ENCODE results near the gene LITAF.

Gene LITAF

DNA sequence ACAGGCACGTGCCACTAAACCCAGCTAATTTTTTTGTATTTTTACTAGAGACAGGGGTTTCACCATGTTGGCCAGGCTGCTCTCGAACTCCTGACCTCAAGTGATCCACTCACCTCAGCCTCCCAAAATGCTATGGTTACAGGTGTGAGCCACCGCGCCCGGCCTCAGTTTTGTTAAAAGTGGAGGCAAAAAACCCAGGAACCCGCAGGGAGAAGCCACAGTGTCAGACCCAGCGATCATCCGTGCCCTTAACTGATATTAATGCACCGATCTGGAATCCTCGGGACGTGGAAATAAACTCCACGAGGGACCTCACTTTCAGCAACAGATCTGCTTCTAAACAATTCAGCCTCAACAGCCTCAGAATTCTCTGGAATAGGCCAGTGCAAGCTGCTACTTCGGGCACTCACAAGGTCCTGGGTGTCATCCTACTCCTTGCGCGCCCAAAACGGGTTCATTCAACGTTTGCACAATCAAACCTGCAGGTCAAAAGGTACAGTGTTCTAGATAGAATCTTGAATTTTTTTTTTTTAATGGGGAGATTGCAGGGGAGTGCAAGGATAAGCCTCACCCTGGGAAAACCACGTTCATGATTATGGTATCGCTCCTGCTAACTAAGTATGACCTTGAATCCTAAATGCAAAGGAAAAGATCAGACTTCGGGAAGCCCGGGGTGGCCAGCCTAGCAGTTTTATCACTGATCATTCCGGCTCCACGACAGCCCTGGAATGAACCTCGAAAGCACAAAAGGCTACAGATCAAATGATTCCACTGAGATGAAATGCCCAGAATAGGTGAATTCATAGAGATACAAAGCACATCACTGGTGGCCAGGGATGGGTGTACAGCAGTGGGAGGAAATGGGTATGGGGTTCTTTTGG, 22.4 kb downstream of the LITAF start:
- TF ChIP-seq CTCF (IDR thresholded peaks at IDR 0.05; ENCODE audit: insufficient read depth, low read depth, low read length, missing control alignments) = no peak

GRCh38 chr16:11563493-11564040, 23.2 kb downstream of the LITAF start:
- H3K4me3 ChIP-seq (ENCODE audit: low read length) = no peak overlapping the region
- no peak for DNase-seq (ENCODE audit: low read depth)
- no peak for TF ChIP-seq CTCF (IDR thresholded peaks at IDR 0.05; ENCODE audit: insufficient read depth, low read depth, low read length, missing control alignments)

More for the DNA sequence above, 22.4 kb downstream of the LITAF start:
- no peak overlapping the region for H3K4me3 ChIP-seq (ENCODE audit: low read length)
- DNase-seq (ENCODE audit: low read depth) = no peak

DNA sequence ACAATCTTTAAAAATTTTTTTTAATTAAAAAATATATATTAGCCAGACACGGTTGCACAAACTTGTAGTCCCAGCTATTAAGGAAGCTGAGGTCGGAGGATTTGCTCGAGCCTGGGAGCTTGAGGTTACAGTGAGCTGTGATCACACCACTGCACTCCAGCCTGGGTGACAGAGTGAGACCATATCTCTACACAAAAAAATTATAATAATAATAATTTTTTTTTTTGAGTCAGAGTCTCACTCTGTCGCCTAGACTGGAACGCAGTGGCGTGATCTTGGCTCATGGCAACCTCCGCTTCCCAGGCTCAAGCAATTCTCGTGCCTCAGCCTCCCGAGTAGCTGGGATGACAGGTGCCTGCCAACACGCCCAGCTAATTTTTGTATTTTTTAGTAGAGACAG, 23.8 kb downstream of the LITAF start:
- TF ChIP-seq CTCF (IDR thresholded peaks at IDR 0.05; ENCODE audit: insufficient read depth, low read depth, low read length, missing control alignments) = no peak
- no peak overlapping the region for H3K4me3 ChIP-seq (ENCODE audit: low read length)
- DNase-seq (ENCODE audit: low read depth) = no peak

DNA sequence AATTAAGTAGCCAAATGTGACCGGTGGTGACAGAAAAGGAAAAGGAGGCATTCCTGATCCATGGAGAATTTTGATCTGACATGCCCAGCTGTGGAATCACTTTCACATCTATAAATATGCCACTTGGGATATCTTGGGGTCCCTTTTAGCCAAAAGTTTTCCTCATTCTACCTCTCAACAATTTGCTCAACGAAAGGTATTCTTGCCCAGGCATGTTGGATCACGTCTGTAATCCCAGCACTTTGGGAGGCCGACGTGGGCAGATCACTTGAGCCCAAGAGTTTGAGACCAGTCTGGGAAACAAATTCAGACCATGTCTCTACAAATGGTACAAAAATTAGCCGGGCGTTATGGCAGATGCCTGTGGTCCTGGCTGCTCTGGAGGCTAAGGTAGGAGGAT, 24.3 kb downstream of the LITAF start:
- peak; percentile 82 for DNase-seq (ENCODE audit: low read depth)
- H3K4me3 ChIP-seq (ENCODE audit: low read length) = no peak overlapping the region
- no peak for TF ChIP-seq CTCF (IDR thresholded peaks at IDR 0.05; ENCODE audit: insufficient read depth, low read depth, low read length, missing control alignments)

DNA sequence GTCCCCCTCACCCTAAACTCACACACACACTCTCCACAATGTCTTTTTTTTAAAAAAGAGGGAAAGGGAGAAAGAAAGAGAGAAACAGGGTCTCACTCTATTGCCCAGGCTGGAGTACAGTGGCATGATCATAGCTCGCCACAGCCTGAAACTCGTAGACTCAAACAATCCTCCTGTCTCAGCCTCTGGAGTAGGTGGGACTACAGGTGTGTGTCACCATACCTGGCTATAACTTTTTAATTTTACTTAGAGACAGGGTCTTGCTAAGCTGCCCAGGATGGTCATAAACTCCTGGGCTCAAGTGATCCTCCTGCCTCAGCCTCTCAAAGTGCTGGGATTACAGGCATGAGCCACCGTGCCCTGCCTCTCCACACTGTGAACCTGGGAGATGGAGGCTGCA, 24.9 kb downstream of the LITAF start:
- H3K4me3 ChIP-seq (ENCODE audit: low read length) = no peak overlapping the region
- TF ChIP-seq CTCF (IDR thresholded peaks at IDR 0.05; ENCODE audit: insufficient read depth, low read depth, low read length, missing control alignments) = no peak
- no peak for DNase-seq (ENCODE audit: low read depth)

DNA sequence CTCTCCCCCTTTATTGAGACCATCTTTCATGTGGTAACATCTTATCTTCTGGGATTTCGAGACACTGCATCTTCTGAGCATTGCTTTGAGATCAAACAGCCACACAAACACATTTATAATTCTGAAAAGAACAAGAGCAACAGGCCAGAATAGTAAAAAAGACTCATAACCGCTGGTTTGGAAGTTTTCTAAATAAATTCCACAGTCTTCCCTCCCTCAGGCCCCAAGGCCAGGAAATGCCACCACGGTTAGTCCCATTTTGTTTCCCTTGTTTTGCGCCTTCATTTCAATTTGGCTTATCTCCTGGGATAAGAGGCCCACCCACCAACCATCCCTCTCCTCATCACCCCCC, 25.3 kb downstream of the LITAF start:
- TF ChIP-seq CTCF (IDR thresholded peaks at IDR 0.05; ENCODE audit: insufficient read depth, low read depth, low read length, missing control alignments) = no peak
- no peak overlapping the region for H3K4me3 ChIP-seq (ENCODE audit: low read length)
- no peak for DNase-seq (ENCODE audit: low read depth)
